Stimulated activated naive CD8-positive, alpha-beta T cell treated with anti-CD3 and anti-CD28 coated beads, Interleukin-15, Interleukin-2, amounts not matched to agents 100 U/mL and 50 U/mL, for 24 hours (primary cell): ENCODE measurements around the gene RPTOR.

Source experiments
- ATAC-seq: fragments of 150-1000 bp; cut with Tn5 transposase; one replicate; pipeline ENCODE4 v1.10.0; 2021
- DNase-seq: peaks from one replicate; pipeline ENCODE4 v3.0.0; 2021

The RPTOR gene

GRCh38 chr17:80910043-80910442 is 365.4 kb downstream of the RPTOR start:
- ATAC-seq: no peak
- no peak for DNase-seq

- DNase-seq (no peak), ATAC-seq (no peak)
These were observed 367.8 kb downstream of the RPTOR start for GRCh38 chr17:80912476-80912875.

GRCh38 chr17:80913928-80914821 is 369.5 kb downstream of the RPTOR start:
- no peak for DNase-seq
- ATAC-seq: no peak

GRCh38 chr17:80916246-80916645 is 371.6 kb downstream of the RPTOR start:
- DNase-seq (no peak), ATAC-seq (no peak)

GRCh38 chr17:80917716-80918560 is 373.3 kb downstream of the RPTOR start:
- DNase-seq (no peak), ATAC-seq (no peak)

GRCh38 chr17:80918731-80919130 is 374.1 kb downstream of the RPTOR start:
- ATAC-seq: no peak

GRCh38 chr17:80919331-80920311 is 375.0 kb downstream of the RPTOR start:
- no peak for ATAC-seq
- DNase-seq: no peak

More at GRCh38 chr17:80918731-80919130, 374.1 kb downstream of the RPTOR start:
- no peak for DNase-seq

DNA sequence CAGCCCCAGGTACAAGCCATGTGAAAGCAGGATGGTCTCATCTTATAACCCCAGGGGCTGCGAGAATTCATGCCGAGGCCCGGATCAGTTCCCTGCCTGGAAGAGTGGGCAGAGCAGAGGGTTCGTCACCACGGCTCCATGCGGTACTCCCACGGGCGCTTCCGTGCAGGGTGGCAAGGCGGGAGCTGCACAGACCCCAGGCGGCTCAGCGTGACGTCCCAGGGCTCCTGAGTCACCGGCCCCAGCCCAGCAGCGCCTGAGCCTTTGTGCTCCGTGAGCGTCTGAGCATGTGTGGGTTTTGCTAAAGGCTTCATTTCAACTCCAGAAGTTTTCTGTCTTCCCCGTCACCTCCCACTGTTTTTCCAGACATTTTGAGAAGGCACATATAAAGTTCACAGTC is 375.8 kb downstream of the RPTOR start:
- DNase-seq (no peak), ATAC-seq (no peak)

GRCh38 chr17:80921159-80921558 is 376.5 kb downstream of the RPTOR start:
- DNase-seq (no peak), ATAC-seq (no peak)

- ATAC-seq (no peak), DNase-seq (no peak)
These were observed 377.3 kb downstream of the RPTOR start for GRCh38 chr17:80921741-80922579.

DNA sequence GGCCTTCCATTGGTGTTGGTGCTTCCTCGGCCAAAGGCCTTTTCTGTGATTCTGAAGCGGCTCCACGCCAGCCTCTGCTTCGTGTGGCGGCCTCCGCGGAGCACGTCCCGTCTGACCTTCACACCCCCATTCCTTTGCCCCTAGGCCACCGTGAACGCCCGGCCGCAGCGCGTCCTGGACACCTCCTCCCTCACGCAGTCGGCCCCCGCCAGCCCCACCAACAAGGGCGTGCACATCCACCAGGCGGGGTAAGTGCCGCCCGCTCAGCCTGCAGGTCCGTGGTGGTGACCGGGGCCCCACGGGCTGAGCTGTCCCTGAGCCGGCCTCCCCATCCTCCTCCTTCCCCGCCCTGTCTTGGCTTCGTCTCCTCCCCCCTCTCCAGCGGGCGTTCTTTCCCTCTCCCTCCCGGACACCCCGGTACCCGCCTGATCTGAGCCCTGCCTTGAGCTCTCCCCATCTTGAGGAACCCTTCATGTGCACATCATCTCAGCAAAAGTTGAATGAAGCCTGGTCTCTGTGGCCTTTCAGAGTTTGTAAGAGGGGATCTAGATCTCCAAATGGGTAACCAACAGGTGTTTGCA is 378.0 kb downstream of the RPTOR start:
- DNase-seq (no peak), ATAC-seq (no peak)

GRCh38 chr17:80923211-80924110 is 378.8 kb downstream of the RPTOR start:
- ATAC-seq (no peak), DNase-seq (no peak)

DNA sequence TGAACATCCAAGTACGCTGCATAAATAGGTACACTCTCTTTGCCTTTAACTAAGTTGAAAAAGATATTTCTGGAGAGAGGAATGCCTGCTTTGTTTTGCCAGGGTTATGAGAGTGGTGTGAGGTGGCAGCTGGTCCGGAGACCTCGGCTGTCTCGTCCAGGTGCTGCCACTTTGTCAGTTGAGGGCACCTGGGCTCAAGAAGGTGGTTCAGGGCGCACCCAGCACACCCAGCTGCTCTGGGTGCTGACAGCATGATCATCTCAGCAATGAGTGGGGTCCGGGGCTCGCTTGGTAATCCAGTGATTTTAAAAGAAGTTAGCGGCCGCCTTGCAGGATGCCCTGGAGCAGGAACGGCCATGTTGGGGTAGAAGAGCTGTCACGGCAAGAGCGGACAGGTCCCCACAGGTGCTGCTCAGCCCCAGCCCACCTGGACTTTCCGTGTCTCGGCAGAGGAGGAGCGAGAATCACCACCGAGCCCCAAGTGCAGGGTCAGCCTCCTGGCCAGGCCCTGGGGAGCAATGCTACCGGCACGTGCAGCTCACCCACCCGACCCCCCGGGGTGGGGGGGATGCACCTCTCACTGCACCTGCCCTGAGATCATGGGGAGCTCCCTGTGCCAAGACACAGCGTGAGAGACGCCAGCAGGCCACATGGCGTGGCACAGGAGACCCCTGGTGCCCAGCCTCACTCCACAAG is 379.6 kb downstream of the RPTOR start:
- ATAC-seq: no peak
- no peak for DNase-seq

DNA sequence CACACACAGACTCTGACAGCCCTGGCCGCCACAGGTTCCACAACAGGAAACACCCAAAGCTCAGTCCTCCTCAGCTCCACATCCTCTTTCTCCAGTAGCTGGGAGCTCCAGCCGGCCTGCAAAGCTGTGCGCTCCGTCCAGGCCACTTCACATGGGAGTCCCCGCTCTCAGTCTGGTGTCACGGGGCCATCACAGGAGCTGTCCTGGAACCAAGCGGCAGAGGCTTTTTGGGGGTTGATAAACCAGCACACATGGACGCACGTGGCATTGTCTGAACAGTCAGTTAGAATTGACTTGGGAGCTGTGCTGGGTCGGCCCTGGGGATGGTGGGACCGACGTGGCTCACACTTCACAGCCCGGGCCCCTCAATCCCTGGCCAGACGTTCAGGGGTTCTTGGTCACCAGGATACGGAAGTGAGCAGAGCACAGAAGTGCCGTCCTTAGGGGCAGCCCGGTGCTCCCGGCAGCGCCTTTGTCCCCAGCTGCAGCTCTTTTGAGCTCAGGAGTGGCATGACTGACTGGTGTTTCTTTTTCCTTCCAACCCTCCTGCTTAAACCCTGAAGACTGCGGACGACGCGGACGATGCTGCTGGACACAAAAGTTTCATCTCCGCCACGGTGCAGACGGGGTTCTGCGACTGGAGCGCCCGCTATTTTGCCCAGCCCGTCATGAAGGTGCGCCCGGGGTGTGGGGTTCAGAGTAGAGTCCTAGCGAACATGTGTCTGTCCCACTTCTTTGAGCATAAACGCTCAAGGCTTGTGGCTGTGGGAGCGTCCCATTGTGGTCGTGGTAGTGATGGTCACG is 380.4 kb downstream of the RPTOR start:
- DNase-seq: no peak
- ATAC-seq: no peak

GRCh38 chr17:80925688-80926335 is 381.2 kb downstream of the RPTOR start:
- DNase-seq (no peak), ATAC-seq (no peak)

GRCh38 chr17:80926591-80927250 is 382.1 kb downstream of the RPTOR start:
- ATAC-seq: no peak
- DNase-seq: no peak

DNA sequence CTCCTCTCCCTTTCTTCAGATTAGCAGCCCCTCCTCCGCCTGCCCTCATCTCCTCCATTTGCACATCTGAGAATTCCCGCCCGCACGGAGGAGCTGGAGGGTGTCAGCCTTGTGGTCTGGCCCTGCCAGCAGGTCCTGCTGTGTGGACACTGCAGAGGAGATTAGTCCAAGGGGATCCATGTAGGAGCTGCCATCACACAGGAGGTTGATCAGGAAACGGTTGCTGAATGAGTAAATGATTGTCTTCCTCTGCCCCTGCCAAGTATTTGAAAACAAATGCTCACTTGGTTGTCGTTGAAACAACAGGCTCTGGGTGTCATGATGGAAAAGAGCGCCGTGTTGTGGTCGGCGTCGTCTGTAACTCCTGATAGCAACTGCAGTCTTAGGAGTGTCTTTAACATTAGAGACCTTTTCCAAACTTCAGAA is 383.2 kb downstream of the RPTOR start:
- DNase-seq: no peak

More for the DNA sequence above, 383.2 kb downstream of the RPTOR start:
- ATAC-seq: no peak
